Colonic mucosa (tissue), 4 donors: Measurements from ENCODE around the gene PTPRN2. TPM values are rescaled to one million over a fixed set of nuclear protein-coding genes. Genes with fewer than 3 reads are reported as not detected.

Experiments
- DNase-seq: peaks from one replicate; pipeline ENCODE4 v3.0.0-alpha.2; 2020
- H3K27ac ChIP-seq: fragments of 200-600 bp; one replicate; pipeline ENCODE4 v1.8.0; 2021
- H3K27me3 ChIP-seq: fragments of 200-600 bp; one replicate; pipeline ENCODE4 v1.8.0; 2021
- H3K36me3 ChIP-seq: fragments of 200-600 bp; one replicate; pipeline ENCODE4 v1.8.0; 2021
- H3K4me1 ChIP-seq: fragments of 200-600 bp; one replicate; pipeline ENCODE4 v1.8.0; 2021; ENCODE audit warnings: mild to moderate bottlenecking
- H3K4me3 ChIP-seq: fragments of 200-600 bp; one replicate; pipeline ENCODE4 v1.8.0; 2021
- H3K9ac ChIP-seq, 2 donors: one replicate each; pipeline ENCODE4 v1.7.0; 2013; ENCODE audit warnings: control low read depth in 2 of 2, low read depth in 2 of 2, low read length in 2 of 2
- H3K9me3 ChIP-seq: fragments of 200-600 bp; one replicate; pipeline ENCODE4 v1.8.0; 2021
- CTCF ChIP-seq: fragments of 200-600 bp; IDR thresholded peaks from one replicate; pipeline ENCODE4 v1.8.0; 2022; ENCODE audit warnings: antibody characterized with exemption, mild to moderate bottlenecking
- intact Hi-C: fragments of 100-400 bp; cut with DNase I; formaldehyde crosslinking; loops from one replicate; pipeline ENCODE4 v1.14.1; 2022
- total RNA-seq, 2 donors: library from RNA; stranded (reverse); fragmentation: NEBNext Ultra II Directional in 1 of 2; extraction: Animal tissue kit (Norgen Biotek cat#: 25700) in 1 of 2; gene quantifications; one replicate each; pipeline ENCODE4 v1.2.1, GENCODE V29; 2021
- donor health status: healthy.
- donor health status: DM: no; HTN: no; CAD: no.
- donor health status: DM: no; HTN: no; CAD: no.

The PTPRN2 gene
- total RNA-seq, 2 donors from 2014 or later = 14.7 to 21.6 TPM

- H3K9me3 ChIP-seq = no peaks in the 10 kb centered on the region
- TF ChIP-seq CTCF = no peak
- intact Hi-C loops = no loop called here
- no peak overlapping the region for H3K4me3 ChIP-seq
- no peaks in the 10 kb centered on the region for H3K36me3 ChIP-seq
- no peak overlapping the region for H3K27ac ChIP-seq
- no peaks in the 10 kb centered on the region for H3K4me1 ChIP-seq
- H3K9ac ChIP-seq = no peak overlapping the region
- no peaks in the 10 kb centered on the region for H3K27me3 ChIP-seq
- DNase-seq = no peak
These were observed 796.0 kb downstream of the PTPRN2 start for GRCh38 chr7:157791666-157792065.

GRCh38 chr7:157791261-157791660 is 796.4 kb downstream of the PTPRN2 start:
- Histone ChIP-seq H3K4me1 (no peaks in the 10 kb centered on the region), H3K9me3 (no peaks in the 10 kb centered on the region), H3K27me3 (no peaks in the 10 kb centered on the region), H3K9ac (no peak overlapping the region), H3K27ac (no peak overlapping the region), H3K36me3 (no peaks in the 10 kb centered on the region), H3K4me3 (no peak overlapping the region)
- intact Hi-C loops = no loop called here
- TF ChIP-seq CTCF = no peak
- DNase-seq = no peak

- no peak overlapping the region for H3K27ac ChIP-seq
- no peak overlapping the region for H3K9ac ChIP-seq
- no peaks in the 10 kb centered on the region for H3K27me3 ChIP-seq
- H3K4me1 ChIP-seq = no peaks in the 10 kb centered on the region
- no peaks in the 10 kb centered on the region for H3K36me3 ChIP-seq
- no peak for TF ChIP-seq CTCF
- intact Hi-C loops = no loop called here
- DNase-seq = no peak
- H3K4me3 ChIP-seq = no peak overlapping the region
- H3K9me3 ChIP-seq = no peaks in the 10 kb centered on the region
These were observed 797.7 kb downstream of the PTPRN2 start for GRCh38 chr7:157789942-157790341.

GRCh38 chr7:157789094-157789493 is 798.5 kb downstream of the PTPRN2 start:
- intact Hi-C loops = no loop called here
- no peaks in the 10 kb centered on the region for H3K4me1 ChIP-seq
- no peak for DNase-seq
- H3K36me3 ChIP-seq = no peaks in the 10 kb centered on the region
- no peak overlapping the region for H3K9ac ChIP-seq
- no peaks in the 10 kb centered on the region for H3K9me3 ChIP-seq
- no peak for TF ChIP-seq CTCF
- H3K4me3 ChIP-seq = no peak overlapping the region
- no peak overlapping the region for H3K27ac ChIP-seq
- H3K27me3 ChIP-seq = no peaks in the 10 kb centered on the region

GRCh38 chr7:157788573-157788972 is 799.0 kb downstream of the PTPRN2 start:
- Histone ChIP-seq H3K4me3 (no peak overlapping the region), H3K27ac (no peak overlapping the region), H3K27me3 (no peaks in the 10 kb centered on the region), H3K9me3 (no peaks in the 10 kb centered on the region), H3K36me3 (no peaks in the 10 kb centered on the region), H3K9ac (no peak overlapping the region), H3K4me1 (no peaks in the 10 kb centered on the region)
- DNase-seq = no peak
- intact Hi-C loops = no loop called here
- no peak for TF ChIP-seq CTCF

- Histone ChIP-seq H3K27me3 (no peaks in the 10 kb centered on the region), H3K4me3 (no peak overlapping the region), H3K9me3 (no peaks in the 10 kb centered on the region), H3K27ac (no peak overlapping the region), H3K36me3 (no peaks in the 10 kb centered on the region), H3K4me1 (no peaks in the 10 kb centered on the region), H3K9ac (no peak overlapping the region)
- intact Hi-C loops = no loop called here
- no peak for DNase-seq
- no peak for TF ChIP-seq CTCF
These were observed 800.3 kb downstream of the PTPRN2 start for GRCh38 chr7:157787275-157787701.
